22Rv1 (cell line): ENCODE measurements around the gene MPL.

ENCODE experiments used
- ZFX ChIP-seq: fragments of 450-650 bp; IDR thresholded peaks from 2 replicates; pipeline ENCODE4 v1.6.1; 2017; ENCODE audit warnings: antibody characterized with exemption, borderline replicate concordance
- TF ChIP-seq, protein P1 (sequence below): fragments of 450-650 bp; IDR thresholded peaks from 2 replicates; pipeline ENCODE4 v1.5.1; 2017; ENCODE audit warnings: mild to moderate bottlenecking

DNA sequence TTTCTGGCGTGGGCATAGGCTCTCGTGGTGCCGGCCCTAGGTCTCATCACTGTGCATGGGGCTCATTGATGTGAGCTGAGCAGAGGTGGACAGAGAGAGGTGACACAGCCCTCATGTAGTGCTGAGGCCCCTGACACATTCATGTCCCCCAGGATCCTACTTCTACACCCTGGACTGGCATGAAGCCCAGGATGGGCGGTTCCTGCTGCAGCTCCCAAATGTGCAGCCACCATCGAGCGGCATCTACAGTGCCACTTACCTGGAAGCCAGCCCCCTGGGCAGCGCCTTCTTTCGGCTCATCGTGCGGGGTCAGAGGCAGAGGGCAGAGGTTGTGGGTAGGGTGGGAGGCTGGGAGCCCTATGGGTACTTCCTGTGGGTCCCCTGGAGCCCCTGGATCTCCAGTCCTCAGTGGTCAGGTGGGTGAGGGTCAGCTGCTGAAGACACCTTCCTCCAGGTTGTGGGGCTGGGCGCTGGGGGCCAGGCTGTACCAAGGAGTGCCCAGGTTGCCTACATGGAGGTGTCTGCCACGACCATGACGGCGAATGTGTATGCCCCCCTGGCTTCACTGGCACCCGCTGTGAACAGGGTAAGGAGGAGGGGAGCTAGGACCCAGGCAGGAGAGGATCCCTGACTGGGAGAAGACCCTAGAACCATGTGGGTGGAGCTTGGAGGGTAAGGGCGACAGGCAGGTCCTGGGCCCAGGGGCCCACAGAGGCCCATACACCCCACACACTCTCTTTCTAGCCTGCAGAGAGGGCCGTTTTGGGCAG, 30.7 kb upstream of the MPL start:
- TF ChIP-seq, protein P1, sequence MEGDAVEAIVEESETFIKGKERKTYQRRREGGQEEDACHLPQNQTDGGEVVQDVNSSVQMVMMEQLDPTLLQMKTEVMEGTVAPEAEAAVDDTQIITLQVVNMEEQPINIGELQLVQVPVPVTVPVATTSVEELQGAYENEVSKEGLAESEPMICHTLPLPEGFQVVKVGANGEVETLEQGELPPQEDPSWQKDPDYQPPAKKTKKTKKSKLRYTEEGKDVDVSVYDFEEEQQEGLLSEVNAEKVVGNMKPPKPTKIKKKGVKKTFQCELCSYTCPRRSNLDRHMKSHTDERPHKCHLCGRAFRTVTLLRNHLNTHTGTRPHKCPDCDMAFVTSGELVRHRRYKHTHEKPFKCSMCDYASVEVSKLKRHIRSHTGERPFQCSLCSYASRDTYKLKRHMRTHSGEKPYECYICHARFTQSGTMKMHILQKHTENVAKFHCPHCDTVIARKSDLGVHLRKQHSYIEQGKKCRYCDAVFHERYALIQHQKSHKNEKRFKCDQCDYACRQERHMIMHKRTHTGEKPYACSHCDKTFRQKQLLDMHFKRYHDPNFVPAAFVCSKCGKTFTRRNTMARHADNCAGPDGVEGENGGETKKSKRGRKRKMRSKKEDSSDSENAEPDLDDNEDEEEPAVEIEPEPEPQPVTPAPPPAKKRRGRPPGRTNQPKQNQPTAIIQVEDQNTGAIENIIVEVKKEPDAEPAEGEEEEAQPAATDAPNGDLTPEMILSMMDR = no peak
- no peak for TF ChIP-seq ZFX
